Measurements from ENCODE around the gene HOXA3.

GRCh38 chr7:27119412-27119911 is 32.9 kb downstream of the HOXA3 start:
- TF ChIP-seq, protein P1, sequence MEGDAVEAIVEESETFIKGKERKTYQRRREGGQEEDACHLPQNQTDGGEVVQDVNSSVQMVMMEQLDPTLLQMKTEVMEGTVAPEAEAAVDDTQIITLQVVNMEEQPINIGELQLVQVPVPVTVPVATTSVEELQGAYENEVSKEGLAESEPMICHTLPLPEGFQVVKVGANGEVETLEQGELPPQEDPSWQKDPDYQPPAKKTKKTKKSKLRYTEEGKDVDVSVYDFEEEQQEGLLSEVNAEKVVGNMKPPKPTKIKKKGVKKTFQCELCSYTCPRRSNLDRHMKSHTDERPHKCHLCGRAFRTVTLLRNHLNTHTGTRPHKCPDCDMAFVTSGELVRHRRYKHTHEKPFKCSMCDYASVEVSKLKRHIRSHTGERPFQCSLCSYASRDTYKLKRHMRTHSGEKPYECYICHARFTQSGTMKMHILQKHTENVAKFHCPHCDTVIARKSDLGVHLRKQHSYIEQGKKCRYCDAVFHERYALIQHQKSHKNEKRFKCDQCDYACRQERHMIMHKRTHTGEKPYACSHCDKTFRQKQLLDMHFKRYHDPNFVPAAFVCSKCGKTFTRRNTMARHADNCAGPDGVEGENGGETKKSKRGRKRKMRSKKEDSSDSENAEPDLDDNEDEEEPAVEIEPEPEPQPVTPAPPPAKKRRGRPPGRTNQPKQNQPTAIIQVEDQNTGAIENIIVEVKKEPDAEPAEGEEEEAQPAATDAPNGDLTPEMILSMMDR (conservative IDR thresholded peaks at IDR 0.05 in 1 of 2, IDR thresholded peaks at IDR 0.05 in 1 of 2; ENCODE audit: low read depth in 1 of 2, low read length in 2 of 2), result no peak
- no peak for TF ChIP-seq EZH2 (IDR thresholded peaks at IDR 0.05; ENCODE audit: low read length, missing control alignments)

All from fibroblast of lung (primary cell).